ENCODE data around the gene PNPLA7.
A peak's percentile ranks its signal among the peaks of the same experiment; 100 is the strongest.

Gene PNPLA7

GRCh38 chr9:137494104-137494544 lies 56.1 kb downstream of the PNPLA7 start:
- DNase-seq (ENCODE audit: low spot score) = peak; percentile 74

- DNase-seq (ENCODE audit: low spot score) = no peak
Observed at GRCh38 chr9:137493364-137494103, 56.7 kb downstream of the PNPLA7 start.

GRCh38 chr9:137492464-137493363 lies 57.5 kb downstream of the PNPLA7 start:
- no peak for DNase-seq (ENCODE audit: low spot score)

- DNase-seq (ENCODE audit: low spot score) = no peak
Observed at GRCh38 chr9:137491735-137492432, 58.3 kb downstream of the PNPLA7 start.

- DNase-seq (ENCODE audit: low spot score) = no peak
Observed at GRCh38 chr9:137490532-137491186, 59.5 kb downstream of the PNPLA7 start.

- DNase-seq (ENCODE audit: low spot score) = no peak
Observed at GRCh38 chr9:137488906-137489305, 61.3 kb downstream of the PNPLA7 start.

- DNase-seq (ENCODE audit: low spot score) = no peak
Observed at GRCh38 chr9:137488327-137488653, 61.9 kb downstream of the PNPLA7 start.

GRCh38 chr9:137487454-137488326 lies 62.5 kb downstream of the PNPLA7 start:
- no peak for DNase-seq (ENCODE audit: low spot score)

DNA sequence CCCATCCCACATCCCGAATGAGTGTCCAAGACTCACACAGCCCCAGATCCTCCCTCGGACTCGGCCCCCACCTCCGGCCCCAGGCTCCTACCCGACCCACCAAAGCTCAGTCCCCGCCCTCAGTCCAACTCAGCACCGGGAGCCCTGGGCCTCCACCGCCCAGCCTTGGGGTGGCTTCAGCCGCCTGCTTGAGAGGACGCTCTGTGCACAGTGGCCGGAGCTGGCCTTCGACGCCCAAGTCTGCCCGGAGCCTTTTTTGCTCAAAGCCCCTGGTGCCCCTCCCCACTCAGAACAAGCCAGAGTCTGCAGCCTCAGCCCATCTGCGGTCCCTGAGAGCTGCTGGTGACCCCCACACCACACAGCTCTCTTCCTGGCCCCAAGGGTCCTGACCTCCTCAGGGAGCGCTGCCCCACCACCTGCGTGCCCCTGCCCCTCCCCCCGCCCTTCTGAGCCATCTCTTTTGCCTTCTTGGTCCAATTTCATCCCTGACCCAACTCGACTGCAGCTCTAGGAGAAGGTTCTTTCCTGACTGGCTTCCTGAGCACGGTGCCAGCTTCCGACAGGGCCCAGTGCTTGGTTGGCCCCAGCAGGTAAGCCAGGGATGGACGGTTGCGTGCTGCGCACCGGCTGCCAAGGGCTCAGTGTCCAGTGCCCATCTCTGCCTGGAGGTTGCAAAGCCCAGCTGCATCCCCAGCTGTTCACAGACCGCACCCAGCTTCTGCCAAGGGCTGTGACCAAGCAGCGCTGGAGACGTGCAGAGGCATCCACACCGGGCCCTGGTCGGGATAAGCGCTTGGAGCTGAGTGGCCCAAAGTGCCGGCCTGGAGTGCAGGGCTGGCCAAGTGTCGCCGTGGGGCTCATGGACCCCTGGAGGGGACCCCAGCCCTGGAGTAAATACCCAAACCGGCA lies 63.4 kb downstream of the PNPLA7 start:
- no peak for DNase-seq (ENCODE audit: low spot score)

DNA sequence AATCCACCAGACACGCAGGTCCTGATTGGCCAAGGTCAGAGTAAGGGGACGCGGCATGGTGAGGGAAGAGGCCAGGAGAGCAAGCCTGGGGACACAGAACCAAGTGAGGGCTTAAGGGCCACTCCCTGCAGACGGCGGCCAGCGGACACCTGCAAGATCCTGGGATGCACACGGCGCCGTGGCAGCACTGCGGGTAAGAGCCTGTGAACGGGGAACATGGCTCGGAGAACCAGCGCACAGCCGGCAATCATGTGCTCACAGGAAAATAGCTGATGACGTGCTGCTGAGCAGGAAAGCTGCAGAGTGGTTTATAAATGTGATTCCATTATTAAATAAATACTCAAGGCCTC lies 64.1 kb downstream of the PNPLA7 start:
- DNase-seq (ENCODE audit: low spot score) = no peak

DNA sequence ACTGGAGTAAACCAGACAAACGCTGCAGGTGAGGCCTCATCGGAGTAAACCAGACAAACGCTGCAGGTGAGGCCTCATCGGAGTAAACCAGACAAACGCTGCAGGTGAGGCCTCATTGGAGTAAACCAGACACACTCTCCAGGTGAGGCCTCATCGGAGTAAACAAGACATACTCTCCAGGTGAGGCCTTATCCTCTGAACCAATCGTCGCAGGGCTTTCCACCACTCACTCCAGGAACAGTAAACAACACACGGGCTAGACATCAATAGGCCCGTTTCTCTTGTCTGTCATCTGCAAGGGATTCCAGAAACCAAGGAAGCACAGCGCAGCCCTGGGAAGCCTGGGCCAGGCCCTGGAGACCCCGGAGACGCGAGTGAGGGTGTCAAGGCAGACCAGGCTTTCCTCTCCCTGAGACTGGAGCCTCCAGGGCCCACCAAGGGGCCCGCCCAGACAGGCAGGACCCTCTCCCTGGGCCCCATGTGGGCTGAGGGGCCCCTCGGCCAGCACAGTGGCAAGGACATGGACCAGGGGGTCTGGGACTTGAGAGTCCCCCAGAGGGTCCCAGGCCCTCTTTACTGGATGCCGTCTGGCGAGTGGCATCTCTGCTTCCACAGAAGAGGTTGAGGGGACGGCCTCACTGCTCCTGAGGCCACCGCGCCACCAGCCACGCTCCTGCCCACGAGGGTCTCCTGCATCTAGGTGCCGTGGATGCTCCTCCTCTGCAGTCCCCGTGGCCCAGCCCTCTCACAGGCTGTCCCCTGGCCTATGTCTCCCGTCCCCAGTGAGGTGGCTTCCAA lies 64.7 kb downstream of the PNPLA7 start:
- DNase-seq (ENCODE audit: low spot score) = no peak

- no peak for DNase-seq (ENCODE audit: low spot score)
Observed at GRCh38 chr9:137484551-137485315, 65.5 kb downstream of the PNPLA7 start.

DNA sequence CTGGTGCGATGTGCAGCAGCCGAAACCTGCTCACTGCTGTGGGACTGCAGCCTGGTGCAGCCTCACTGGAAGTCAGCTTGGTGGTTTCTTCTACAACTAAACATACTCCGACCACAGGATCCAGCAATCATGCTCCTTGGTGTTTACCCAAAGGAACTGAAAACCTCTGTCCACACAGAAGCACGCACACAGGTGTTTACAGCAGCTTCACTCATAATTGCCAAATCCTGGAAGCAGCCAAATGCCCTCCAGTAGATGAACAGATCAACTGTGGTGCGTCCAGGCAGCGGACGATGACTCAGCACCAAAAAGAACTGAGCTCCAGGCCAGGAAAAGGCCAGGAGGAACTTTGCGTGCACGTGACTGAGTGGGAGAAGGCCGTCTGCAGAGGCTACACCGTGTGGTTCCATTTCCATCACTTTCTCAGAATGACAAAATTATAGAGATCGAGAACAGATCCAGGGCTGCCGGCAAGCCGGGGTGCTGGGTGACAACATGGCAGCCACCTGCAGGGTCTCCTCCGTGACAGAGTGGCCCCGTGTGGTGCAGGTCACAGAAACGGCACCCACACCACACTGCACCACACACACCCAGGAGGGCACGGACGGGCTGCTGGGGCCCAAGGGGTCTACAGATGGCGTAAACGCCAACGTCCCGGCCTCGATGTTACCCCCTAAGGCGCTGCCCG lies 68.0 kb downstream of the PNPLA7 start:
- DNase-seq (ENCODE audit: low spot score) = no peak

DNA sequence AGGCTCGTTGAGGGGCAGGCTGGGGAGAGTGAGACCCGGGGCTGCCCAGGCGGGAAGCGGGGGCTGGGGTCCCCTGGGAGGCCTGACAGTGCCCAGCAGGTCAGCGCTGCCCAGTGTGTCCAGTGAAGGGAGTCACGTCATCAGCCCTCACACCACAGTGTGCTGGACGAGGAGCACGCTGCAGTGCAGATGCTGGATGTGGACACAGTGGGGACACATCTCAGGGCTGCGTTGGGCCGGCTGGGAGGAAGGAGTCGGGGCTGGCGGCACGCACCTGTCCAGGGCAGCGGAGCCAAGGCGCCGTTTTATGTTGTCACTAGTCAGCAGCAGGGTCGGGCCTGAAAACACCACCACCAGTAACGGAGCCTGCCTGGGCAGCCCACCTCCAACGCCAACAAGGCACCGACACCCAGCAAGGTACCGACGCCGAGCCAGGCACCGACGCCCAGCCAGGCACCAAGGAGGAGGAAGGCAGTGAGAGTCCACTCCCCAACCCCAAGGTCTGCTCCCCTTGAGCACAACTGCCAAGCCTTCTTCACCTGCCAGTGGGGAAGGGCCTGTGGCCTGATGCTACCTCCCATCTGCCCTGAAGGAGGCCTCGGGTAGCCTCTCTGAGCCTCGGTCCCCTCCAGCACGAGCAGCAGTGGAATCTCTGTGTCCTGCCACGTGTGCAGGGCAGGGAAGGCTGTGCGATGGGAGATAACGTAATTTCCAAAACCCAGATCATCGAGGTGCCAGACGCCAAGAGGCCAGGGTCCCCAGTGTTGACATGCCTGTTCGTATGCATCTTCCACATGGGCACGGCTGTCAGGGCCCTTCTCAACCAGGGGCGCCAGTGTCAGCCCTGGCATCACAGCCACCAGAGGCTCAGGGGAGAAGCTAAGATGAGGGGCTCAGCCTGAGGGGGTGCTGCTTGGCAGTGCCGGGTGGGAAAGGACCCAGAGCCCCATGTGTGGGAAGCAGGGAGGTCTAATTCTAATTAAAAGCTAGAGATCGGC lies 69.2 kb downstream of the PNPLA7 start:
- DNase-seq (ENCODE audit: low spot score) = no peak

- DNase-seq (ENCODE audit: low spot score) = no peak
Observed at GRCh38 chr9:137479892-137480685, 70.1 kb downstream of the PNPLA7 start.

Measured in kidney capillary endothelial cell (primary cell).